KMS-11 (cell line): ENCODE results near the gene TMEM18.
A peak's percentile ranks its signal among the peaks of the same experiment; 100 is the strongest.

Source experiments
- H2AFZ ChIP-seq: fragments of 200-600 bp; sonication (generic); 2 replicates; pipeline ENCODE4 v1.6.1; 2016; ENCODE audit warnings: antibody characterized with exemption, mixed run types, low read depth
- H3K27ac ChIP-seq: fragments of 200-600 bp; sonication (generic); 2 replicates; pipeline ENCODE4 v1.6.1; 2016; ENCODE audit warnings: mild to moderate bottlenecking, mixed run types
- H3K27me3 ChIP-seq: fragments of 200-600 bp; sonication (generic); 2 replicates; pipeline ENCODE4 v1.6.1; 2017; ENCODE audit warnings: mild to moderate bottlenecking, low read depth, mixed run types, moderate library complexity; ENCODE audit not compliant: insufficient read depth
- H3K36me3 ChIP-seq: fragments of 200-600 bp; sonication (generic); 2 replicates; pipeline ENCODE4 v1.6.1; 2017; ENCODE audit warnings: mild to moderate bottlenecking, mixed run types; ENCODE audit not compliant: insufficient read depth
- H3K4me1 ChIP-seq: fragments of 200-600 bp; sonication (generic); 2 replicates; pipeline ENCODE4 v1.6.1; 2016; ENCODE audit warnings: mild to moderate bottlenecking, low read depth, mixed run types; ENCODE audit not compliant: poor library complexity, severe bottlenecking
- H3K4me2 ChIP-seq: fragments of 200-600 bp; sonication (generic); 2 replicates; pipeline ENCODE4 v1.7.0; 2016; ENCODE audit warnings: mild to moderate bottlenecking, mixed run types
- H3K4me3 ChIP-seq: fragments of 200-600 bp; sonication (generic); IDR thresholded peaks from 2 replicates; pipeline ENCODE4 v1.6.1; 2017; ENCODE audit warnings: low read depth, low read length, mixed read lengths; ENCODE audit not compliant: insufficient read depth
- H3K79me2 ChIP-seq: fragments of 200-600 bp; sonication (generic); 2 replicates; pipeline ENCODE4 v1.6.1; 2016; ENCODE audit warnings: low read depth, mixed run types; ENCODE audit not compliant: insufficient read depth
- H3K9ac ChIP-seq: fragments of 200-600 bp; sonication (generic); 2 replicates; pipeline ENCODE4 v1.6.1; 2016; ENCODE audit warnings: mild to moderate bottlenecking, mixed run types
- H4K20me1 ChIP-seq: fragments of 200-600 bp; sonication (generic); 2 replicates; pipeline ENCODE4 v1.6.1; 2016; ENCODE audit warnings: mild to moderate bottlenecking, mixed run types; ENCODE audit not compliant: insufficient read depth
- CTCF ChIP-seq: fragments of 200-600 bp; sonication (generic); conservative IDR thresholded peaks from 2 replicates; pipeline ENCODE4 v1.6.1; 2017; ENCODE audit warnings: low read depth, mild to moderate bottlenecking, antibody characterized with exemption, low read length, moderate library complexity, mixed read lengths

The TMEM18 gene

GRCh38 chr2:668000-668398 is 9.2 kb downstream of the TMEM18 start:
- no peak overlapping the region for H3K27ac ChIP-seq
- 0 out of 2 replicates have a peak, but pooled peaks cover 1% of the 10 kb centered on the region for H3K79me2 ChIP-seq
- no peak overlapping the region for H3K4me3 ChIP-seq
- no peak for TF ChIP-seq CTCF
- H3K9ac ChIP-seq: no peak overlapping the region
- no peak overlapping the region for H3K4me2 ChIP-seq
- no peak overlapping the region for H2AFZ ChIP-seq
- no peaks in the 10 kb centered on the region for H3K4me1 ChIP-seq
- no peaks in the 10 kb centered on the region for H4K20me1 ChIP-seq
- no peaks in the 10 kb centered on the region for H3K27me3 ChIP-seq
- no peaks in the 10 kb centered on the region; the same call in 1 of the 2 replicates for H3K36me3 ChIP-seq

GRCh38 chr2:667332-667999 is 9.7 kb downstream of the TMEM18 start:
- peak; percentile 41; the same call in 1 of the 2 replicates for TF ChIP-seq CTCF
- Histone ChIP-seq H3K4me1 (no peaks in the 10 kb centered on the region), H3K4me3 (no peak overlapping the region), H4K20me1 (no peaks in the 10 kb centered on the region), H3K79me2 (no peaks in the 10 kb centered on the region), H3K27me3 (no peaks in the 10 kb centered on the region), H3K9ac (no peak overlapping the region), H3K36me3 (no peaks in the 10 kb centered on the region; the same call in 1 of the 2 replicates), H3K27ac (no peak overlapping the region), H3K4me2 (no peak overlapping the region), H2AFZ (no peak overlapping the region)

GRCh38 chr2:666441-666840 is 10.8 kb downstream of the TMEM18 start:
- Histone ChIP-seq H3K9ac (no peak overlapping the region), H3K4me1 (no peaks in the 10 kb centered on the region), H3K4me2 (no peak overlapping the region), H4K20me1 (no peaks in the 10 kb centered on the region), H3K36me3 (no peaks in the 10 kb centered on the region; the same call in 1 of the 2 replicates), H3K27ac (no peak overlapping the region), H3K4me3 (no peak overlapping the region), H2AFZ (no peak overlapping the region), H3K79me2 (no peaks in the 10 kb centered on the region), H3K27me3 (no peaks in the 10 kb centered on the region)
- TF ChIP-seq CTCF: no peak

- Histone ChIP-seq H4K20me1 (no peaks in the 10 kb centered on the region), H3K36me3 (no peaks in the 10 kb centered on the region; the same call in 1 of the 2 replicates), H3K27ac (no peak overlapping the region), H2AFZ (no peak overlapping the region), H3K9ac (no peak overlapping the region), H3K4me3 (no peak overlapping the region), H3K27me3 (no peaks in the 10 kb centered on the region), H3K4me2 (no peak overlapping the region), H3K79me2 (no peaks in the 10 kb centered on the region), H3K4me1 (no peaks in the 10 kb centered on the region)
- TF ChIP-seq CTCF: no peak
Observed at GRCh38 chr2:665340-666073, 11.7 kb downstream of the TMEM18 start.
